ENCODE data around the gene PDCL3. TPM values are rescaled to one million over a fixed set of nuclear protein-coding genes. Genes with fewer than 3 reads are reported as not detected.

PDCL3 gene
- total and polyA plus RNA-seq, 2 experiments from 2014 or later: 28.1 to 72.4 TPM

DNA sequence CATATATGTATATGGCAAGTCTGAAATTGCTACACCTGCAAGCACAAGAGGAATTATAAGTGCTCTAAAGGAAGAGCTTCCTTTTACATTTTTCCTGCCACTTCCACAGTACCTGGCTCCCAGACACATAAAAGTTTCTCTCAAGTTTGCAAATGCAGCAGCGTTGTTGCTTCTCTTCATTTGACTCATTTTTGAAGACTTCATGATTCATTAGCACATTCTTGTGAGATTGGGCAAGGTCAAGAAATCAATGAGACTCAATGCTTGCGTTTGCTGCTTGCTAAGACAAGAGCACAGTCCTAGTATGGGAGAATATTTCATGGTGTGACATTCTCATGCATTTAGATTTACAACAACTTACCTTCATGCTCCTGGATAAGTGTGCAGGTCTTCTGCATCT is 42.6 kb upstream of the PDCL3 start:
- H3K9me2 ChIP-seq (ENCODE audit: insufficient read depth): no peaks in the 10 kb centered on the region; the same call in 1 of the 2 replicates
- H4K20me1 ChIP-seq (replicated peaks; ENCODE audit: insufficient read depth): no peaks in the 10 kb centered on the region
- no peaks in the 10 kb centered on the region for H3K4me1 ChIP-seq (ENCODE audit: insufficient read depth)
- no peaks in the 10 kb centered on the region for H3K27me3 ChIP-seq (ENCODE audit: insufficient read depth)
- ATAC-seq: no peak
- Mint-ChIP-seq H3K9me3 (peaks cover 3% of the 10 kb centered on the region; the same call in 1 of the 3 replicates), H3K27ac (no peak overlapping the region), H3K36me3 (ENCODE audit: low read depth) (peaks cover 3% of the 10 kb centered on the region; the same call in 1 of the 3 replicates), H3K4me1 (no peaks in the 10 kb centered on the region), H3K4me3 (no peak overlapping the region), H3K27me3 (ENCODE audit: insufficient read depth, low read depth, poor library complexity) (peaks cover 4% of the 10 kb centered on the region)
- no peaks in the 10 kb centered on the region for H3F3A ChIP-seq (replicated peaks; ENCODE audit: low read depth)
- H3K36me3 ChIP-seq (ENCODE audit: insufficient read depth): no peaks in the 10 kb centered on the region
- H3K27ac ChIP-seq (ENCODE audit: low read depth): no peak overlapping the region
- TF ChIP-seq NANOG (IDR thresholded peaks at IDR 0.05; ENCODE audit: borderline replicate concordance) (no peak), ZNF462 (CRISPR knock-in tag; IDR thresholded peaks at IDR 0.05) (no peak), EZH2phosphoT487 (IDR thresholded peaks at IDR 0.05; ENCODE audit: unreplicated experiment) (no peak), JUNB (IDR thresholded peaks at IDR 0.05; ENCODE audit: unreplicated experiment) (no peak), EZH2 (IDR thresholded peaks at IDR 0.05; ENCODE audit: low read depth, unreplicated experiment) (no peak), CREB1 (CRISPR knock-in tag; IDR thresholded peaks at IDR 0.05; ENCODE audit: low read depth) (no peak), REST (IDR thresholded peaks at IDR 0.05; ENCODE audit: unreplicated experiment) (no peak), POLR2AphosphoS5 (IDR thresholded peaks at IDR 0.05; ENCODE audit: low read depth) (no peak), ZNF114 (CRISPR knock-in tag; IDR thresholded peaks at IDR 0.05) (no peak), ZNF331 (CRISPR knock-in tag; IDR thresholded peaks at IDR 0.05; ENCODE audit: low read depth) (no peak), STAT1 (IDR thresholded peaks at IDR 0.05; ENCODE audit: unreplicated experiment) (no peak)
- TF ChIP-seq, protein P1, sequence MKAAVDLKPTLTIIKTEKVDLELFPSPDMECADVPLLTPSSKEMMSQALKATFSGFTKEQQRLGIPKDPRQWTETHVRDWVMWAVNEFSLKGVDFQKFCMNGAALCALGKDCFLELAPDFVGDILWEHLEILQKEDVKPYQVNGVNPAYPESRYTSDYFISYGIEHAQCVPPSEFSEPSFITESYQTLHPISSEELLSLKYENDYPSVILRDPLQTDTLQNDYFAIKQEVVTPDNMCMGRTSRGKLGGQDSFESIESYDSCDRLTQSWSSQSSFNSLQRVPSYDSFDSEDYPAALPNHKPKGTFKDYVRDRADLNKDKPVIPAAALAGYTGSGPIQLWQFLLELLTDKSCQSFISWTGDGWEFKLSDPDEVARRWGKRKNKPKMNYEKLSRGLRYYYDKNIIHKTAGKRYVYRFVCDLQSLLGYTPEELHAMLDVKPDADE (IDR thresholded peaks at IDR 0.05): no peak
- TF ChIP-seq, protein P2, sequence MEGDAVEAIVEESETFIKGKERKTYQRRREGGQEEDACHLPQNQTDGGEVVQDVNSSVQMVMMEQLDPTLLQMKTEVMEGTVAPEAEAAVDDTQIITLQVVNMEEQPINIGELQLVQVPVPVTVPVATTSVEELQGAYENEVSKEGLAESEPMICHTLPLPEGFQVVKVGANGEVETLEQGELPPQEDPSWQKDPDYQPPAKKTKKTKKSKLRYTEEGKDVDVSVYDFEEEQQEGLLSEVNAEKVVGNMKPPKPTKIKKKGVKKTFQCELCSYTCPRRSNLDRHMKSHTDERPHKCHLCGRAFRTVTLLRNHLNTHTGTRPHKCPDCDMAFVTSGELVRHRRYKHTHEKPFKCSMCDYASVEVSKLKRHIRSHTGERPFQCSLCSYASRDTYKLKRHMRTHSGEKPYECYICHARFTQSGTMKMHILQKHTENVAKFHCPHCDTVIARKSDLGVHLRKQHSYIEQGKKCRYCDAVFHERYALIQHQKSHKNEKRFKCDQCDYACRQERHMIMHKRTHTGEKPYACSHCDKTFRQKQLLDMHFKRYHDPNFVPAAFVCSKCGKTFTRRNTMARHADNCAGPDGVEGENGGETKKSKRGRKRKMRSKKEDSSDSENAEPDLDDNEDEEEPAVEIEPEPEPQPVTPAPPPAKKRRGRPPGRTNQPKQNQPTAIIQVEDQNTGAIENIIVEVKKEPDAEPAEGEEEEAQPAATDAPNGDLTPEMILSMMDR (conservative IDR thresholded peaks at IDR 0.05; ENCODE audit: low read depth in 2 of 2): no peak
- DNase-seq (ENCODE audit: low spot score): no peak
- no peak overlapping the region for H2AFZ ChIP-seq
- H3K4me2 ChIP-seq: no peak overlapping the region
- H3K79me2 ChIP-seq (replicated peaks; ENCODE audit: insufficient read depth): no peaks in the 10 kb centered on the region
- no peak overlapping the region for H3K4me3 ChIP-seq
